Measurements from ENCODE around the gene KCNN1.

GRCh38 chr19:18000915-18001776, 34.2 kb downstream of the KCNN1 start:
- TF ChIP-seq, protein P1, sequence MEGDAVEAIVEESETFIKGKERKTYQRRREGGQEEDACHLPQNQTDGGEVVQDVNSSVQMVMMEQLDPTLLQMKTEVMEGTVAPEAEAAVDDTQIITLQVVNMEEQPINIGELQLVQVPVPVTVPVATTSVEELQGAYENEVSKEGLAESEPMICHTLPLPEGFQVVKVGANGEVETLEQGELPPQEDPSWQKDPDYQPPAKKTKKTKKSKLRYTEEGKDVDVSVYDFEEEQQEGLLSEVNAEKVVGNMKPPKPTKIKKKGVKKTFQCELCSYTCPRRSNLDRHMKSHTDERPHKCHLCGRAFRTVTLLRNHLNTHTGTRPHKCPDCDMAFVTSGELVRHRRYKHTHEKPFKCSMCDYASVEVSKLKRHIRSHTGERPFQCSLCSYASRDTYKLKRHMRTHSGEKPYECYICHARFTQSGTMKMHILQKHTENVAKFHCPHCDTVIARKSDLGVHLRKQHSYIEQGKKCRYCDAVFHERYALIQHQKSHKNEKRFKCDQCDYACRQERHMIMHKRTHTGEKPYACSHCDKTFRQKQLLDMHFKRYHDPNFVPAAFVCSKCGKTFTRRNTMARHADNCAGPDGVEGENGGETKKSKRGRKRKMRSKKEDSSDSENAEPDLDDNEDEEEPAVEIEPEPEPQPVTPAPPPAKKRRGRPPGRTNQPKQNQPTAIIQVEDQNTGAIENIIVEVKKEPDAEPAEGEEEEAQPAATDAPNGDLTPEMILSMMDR (IDR thresholded peaks at IDR 0.05): no peak
- TF ChIP-seq EZH2 (IDR thresholded peaks at IDR 0.05) (peak; percentile 85), EZH2phosphoT487 (IDR thresholded peaks at IDR 0.05) (peak; percentile 65)
